Measurements from ENCODE around the gene MCUB.

DNA sequence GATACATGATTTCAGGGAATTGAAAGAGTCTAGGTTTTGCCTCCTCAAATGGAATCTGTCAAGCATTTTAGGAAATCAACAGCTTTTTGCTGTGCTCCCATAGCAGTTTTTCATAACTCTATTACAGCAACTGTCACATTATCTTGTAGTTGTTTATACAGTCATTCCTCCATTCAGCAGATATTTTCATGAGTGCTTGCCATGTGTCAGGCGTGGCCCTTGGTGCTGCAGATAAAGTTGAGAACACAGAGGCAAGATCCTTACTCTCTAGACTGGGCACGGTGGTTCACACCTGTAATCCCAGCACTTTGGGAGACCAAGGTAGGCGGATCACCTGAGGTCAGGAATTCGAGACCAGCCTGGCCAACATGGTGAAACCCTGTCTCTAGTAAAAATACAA, 67.3 kb downstream of the MCUB start:
- TF ChIP-seq, protein P1, sequence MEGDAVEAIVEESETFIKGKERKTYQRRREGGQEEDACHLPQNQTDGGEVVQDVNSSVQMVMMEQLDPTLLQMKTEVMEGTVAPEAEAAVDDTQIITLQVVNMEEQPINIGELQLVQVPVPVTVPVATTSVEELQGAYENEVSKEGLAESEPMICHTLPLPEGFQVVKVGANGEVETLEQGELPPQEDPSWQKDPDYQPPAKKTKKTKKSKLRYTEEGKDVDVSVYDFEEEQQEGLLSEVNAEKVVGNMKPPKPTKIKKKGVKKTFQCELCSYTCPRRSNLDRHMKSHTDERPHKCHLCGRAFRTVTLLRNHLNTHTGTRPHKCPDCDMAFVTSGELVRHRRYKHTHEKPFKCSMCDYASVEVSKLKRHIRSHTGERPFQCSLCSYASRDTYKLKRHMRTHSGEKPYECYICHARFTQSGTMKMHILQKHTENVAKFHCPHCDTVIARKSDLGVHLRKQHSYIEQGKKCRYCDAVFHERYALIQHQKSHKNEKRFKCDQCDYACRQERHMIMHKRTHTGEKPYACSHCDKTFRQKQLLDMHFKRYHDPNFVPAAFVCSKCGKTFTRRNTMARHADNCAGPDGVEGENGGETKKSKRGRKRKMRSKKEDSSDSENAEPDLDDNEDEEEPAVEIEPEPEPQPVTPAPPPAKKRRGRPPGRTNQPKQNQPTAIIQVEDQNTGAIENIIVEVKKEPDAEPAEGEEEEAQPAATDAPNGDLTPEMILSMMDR (IDR thresholded peaks at IDR 0.05): no peak
- no peak for TF ChIP-seq POLR2AphosphoS5 (IDR thresholded peaks at IDR 0.05)
